Activated naive CD8-positive, alpha-beta T cell treated with anti-CD3 and anti-CD28 coated beads, Interleukin-2, amount 50 U/mL, for 24 hours (primary cell): Measurements from ENCODE around the gene ITIH3.
"Not testable (repeated sequence)": the region's sequence is repeated elsewhere in the genome, so short reads cannot be mapped to it uniquely, and the experiment has no call there.

Experiments used
- ATAC-seq: fragments of 150-1000 bp; cut with Tn5 transposase; one replicate; pipeline ENCODE4 v1.10.0; 2021
- DNase-seq: peaks from one replicate; pipeline ENCODE4 v3.0.0; 2021
- H3K27ac Mint-ChIP-seq: one replicate; pipeline ENCODE4 v1.8.0; 2021; ENCODE audit warnings: mild to moderate bottlenecking, mixed read lengths
- H3K27me3 Mint-ChIP-seq: one replicate; pipeline ENCODE4 v1.8.0; 2021; ENCODE audit warnings: mixed read lengths
- H3K36me3 Mint-ChIP-seq: one replicate; pipeline ENCODE4 v1.8.0; 2021; ENCODE audit warnings: low read depth, mixed read lengths
- H3K4me1 Mint-ChIP-seq: one replicate; pipeline ENCODE4 v1.8.0; 2021; ENCODE audit warnings: mixed read lengths
- H3K4me3 Mint-ChIP-seq: one replicate; pipeline ENCODE4 v1.8.0; 2021; ENCODE audit warnings: mild to moderate bottlenecking, moderate library complexity, mixed read lengths
- H3K9me3 Mint-ChIP-seq: one replicate; pipeline ENCODE4 v1.8.0; 2021; ENCODE audit warnings: mixed read lengths

The ITIH3 gene

DNA sequence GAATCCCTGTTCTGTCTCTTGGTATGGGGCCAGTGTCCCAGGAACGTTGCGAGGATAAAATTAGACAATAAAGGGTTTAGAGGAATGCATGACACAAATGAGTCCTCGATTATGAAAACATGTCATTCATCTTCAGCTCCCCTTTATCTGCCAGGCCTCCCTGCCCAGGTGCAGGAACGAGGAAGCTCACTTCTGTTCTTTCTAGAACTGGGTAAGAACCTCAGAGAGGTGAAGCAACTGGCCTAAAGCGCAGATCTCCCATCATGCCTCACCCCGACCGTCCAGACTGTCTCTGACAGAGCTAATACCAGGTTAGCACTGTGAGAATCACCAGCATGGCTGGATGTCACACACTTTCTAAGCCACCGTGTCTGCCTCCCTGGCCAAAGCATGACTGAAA, 18.7 kb upstream of the ITIH3 start:
- no peak overlapping the region for H3K27ac Mint-ChIP-seq
- H3K4me1 Mint-ChIP-seq, result peaks cover 10% of the 10 kb centered on the region
- no peak overlapping the region for H3K4me3 Mint-ChIP-seq
- ATAC-seq (no peak), DNase-seq (no peak)
- H3K9me3 Mint-ChIP-seq, result no peaks in the 10 kb centered on the region
- no peaks in the 10 kb centered on the region for H3K27me3 Mint-ChIP-seq
- no peaks in the 10 kb centered on the region for H3K36me3 Mint-ChIP-seq

DNA sequence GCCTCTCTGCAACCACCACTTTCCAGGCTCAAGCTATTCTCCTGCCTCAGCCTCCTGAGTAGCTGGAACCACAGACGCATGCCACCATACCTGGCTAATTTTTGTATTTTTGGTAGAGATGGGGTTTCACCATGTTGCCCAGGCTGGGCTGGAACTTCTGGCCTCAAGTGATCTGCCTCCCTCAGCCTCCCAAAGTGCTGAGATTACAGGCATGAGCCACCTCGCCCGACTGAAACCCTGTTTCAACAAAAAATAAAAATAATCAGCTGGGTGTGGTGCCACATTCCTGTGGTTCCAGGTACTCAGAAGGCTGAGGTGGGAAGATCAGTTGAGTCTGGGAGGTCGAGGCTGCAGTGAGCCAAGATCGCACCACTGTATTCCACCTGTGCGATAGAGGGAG, 18.1 kb upstream of the ITIH3 start:
- H3K36me3 Mint-ChIP-seq, H3K27ac Mint-ChIP-seq, H3K4me3 Mint-ChIP-seq, H3K4me1 Mint-ChIP-seq, H3K9me3 Mint-ChIP-seq, ATAC-seq, DNase-seq, H3K27me3 Mint-ChIP-seq: not testable (repeated sequence)

DNA sequence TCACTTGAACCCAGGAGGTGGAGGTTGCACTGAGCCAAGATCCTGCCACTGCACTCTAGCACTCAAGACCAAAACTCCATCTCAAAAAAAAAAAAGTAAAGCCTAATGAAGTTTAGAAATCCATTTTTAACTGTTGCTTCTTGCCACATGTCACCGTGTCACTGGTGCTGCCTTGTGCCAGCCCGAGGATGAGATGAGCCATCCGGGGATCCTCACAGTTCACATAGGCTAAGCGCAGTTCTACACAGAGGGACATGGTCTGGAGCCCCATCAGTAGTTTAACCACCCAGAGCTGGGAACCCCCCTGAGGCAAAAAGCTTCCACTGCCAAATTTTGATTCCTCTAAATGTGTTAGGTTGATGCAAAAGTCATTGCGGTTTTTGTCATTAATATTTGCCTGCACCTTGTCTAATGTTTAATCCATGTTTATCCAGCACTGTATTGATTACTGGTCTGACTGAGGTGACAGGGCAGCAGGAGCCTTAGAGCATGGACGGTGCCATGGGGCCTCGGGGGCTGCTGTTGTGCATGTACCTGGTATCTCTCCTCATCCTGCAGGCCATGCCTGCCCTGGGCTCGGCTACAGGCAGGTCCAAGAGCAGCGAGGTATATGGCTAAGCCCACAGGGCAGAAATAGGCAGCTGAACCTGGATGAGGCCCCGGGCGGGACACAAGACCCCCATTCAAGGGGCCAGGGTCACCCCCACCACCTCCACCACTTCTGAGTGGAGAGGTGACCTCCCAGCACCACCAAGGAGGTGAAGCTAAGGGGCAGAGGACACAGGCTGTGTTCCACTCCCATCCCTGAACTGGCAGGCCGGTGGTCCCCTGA, 17.3 kb upstream of the ITIH3 start, which contains the start of gene ITIH1:
TSS of gene ITIH1 (plus strand) at position 473 of the 832 bp plus-strand sequence. CDS start at position 490, 17 bp downstream.
- no peak for DNase-seq
- H3K36me3 Mint-ChIP-seq, result no peaks in the 10 kb centered on the region
- ATAC-seq, result no peak
- no peak within 1 kb of the TSS for H3K27ac Mint-ChIP-seq
- H3K4me3 Mint-ChIP-seq, result no peak within 1 kb of the TSS
- no peaks in the 10 kb centered on the region for H3K4me1 Mint-ChIP-seq
- peaks cover 2% of the 10 kb centered on the region for H3K27me3 Mint-ChIP-seq
- H3K9me3 Mint-ChIP-seq, result no peaks in the 10 kb centered on the region

- H3K4me1 Mint-ChIP-seq, result no peaks in the 10 kb centered on the region
- DNase-seq (no peak), ATAC-seq (no peak)
- no peaks in the 10 kb centered on the region for H3K9me3 Mint-ChIP-seq
- peaks cover 2% of the 10 kb centered on the region for H3K27me3 Mint-ChIP-seq
- no peak overlapping the region for H3K27ac Mint-ChIP-seq
- H3K36me3 Mint-ChIP-seq, result no peaks in the 10 kb centered on the region
- H3K4me3 Mint-ChIP-seq, result no peak overlapping the region
Observed at GRCh38 chr3:52777959-52778805, 16.4 kb upstream of the ITIH3 start.

DNA sequence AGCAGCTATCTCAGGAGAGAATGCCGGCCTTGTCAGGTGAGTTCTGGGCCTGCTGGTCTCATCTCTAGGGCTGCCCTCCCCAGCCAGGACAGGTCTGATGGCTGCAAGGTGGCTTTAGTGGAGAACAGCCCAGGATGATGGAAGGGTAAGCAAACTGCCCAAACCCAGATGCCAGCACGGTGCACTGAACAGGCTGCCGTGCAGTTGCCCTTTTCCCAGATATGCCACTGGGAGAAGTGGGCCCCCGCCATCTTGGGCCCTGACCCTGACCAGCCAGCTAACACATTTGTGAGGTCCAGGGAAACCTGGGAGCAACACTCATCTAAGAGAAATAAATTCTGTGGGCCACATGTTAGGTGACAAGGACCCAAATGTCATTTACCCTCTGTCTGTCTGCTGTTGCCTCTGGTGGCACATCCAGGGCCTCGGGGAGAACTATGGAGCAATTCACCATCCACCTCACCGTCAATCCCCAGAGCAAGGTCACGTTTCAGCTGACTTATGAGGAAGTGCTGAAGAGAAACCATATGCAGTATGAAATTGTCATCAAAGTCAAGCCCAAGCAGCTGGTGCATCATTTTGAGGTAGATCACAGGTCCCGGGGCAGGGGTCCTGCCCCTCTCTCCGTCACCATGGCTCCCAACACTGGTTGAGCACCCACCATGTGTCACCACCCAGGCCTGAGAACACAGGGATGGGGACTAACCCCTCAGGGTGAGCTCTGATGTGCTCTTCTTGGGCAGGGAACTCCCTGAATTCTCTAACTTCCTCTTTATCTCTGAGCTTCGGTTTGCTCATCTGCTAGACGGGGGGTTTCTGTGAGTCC, 15.4 kb upstream of the ITIH3 start:
- ATAC-seq, result peak; percentile 55
- no peak for DNase-seq
- H3K27ac Mint-ChIP-seq, result no peak overlapping the region
- no peak overlapping the region for H3K4me3 Mint-ChIP-seq
- H3K36me3 Mint-ChIP-seq, result no peaks in the 10 kb centered on the region
- H3K27me3 Mint-ChIP-seq, result peaks cover 2% of the 10 kb centered on the region
- H3K4me1 Mint-ChIP-seq, result no peaks in the 10 kb centered on the region
- H3K9me3 Mint-ChIP-seq, result no peaks in the 10 kb centered on the region

DNA sequence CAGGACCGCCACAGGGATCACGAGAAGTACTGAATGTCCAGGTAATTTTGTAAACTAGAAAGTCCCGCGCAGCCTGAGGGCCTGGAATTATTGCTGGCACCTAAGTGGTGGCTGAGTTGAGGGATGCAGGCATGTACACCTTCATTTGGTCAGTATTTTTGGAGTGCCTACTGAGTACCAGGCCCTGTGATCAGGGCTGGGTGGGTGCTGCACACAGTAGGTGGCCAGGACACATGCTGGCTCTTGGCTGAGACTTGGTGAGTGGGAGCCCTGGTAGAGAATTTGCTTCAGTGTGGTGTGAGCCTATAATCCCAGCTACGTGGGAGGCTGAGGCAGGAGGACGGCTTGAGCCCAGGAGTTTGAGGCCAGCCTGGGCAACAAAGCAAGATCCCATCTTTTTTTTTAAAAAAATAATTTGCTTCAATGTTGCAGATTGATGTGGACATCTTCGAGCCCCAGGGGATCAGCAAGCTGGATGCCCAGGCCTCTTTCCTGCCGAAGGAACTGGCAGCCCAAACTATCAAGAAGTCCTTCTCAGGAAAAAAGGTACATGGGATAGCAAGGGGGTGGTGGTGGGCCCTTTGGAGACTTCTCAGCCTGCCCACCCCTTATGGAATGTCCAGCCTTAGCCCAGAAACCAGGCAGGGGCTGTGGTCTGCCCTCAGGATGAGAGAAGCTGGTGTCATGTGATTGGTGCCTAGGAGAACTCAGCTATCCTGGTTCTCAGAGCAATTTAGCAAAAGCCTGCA, 14.6 kb upstream of the ITIH3 start:
- no peak overlapping the region for H3K27ac Mint-ChIP-seq
- H3K4me1 Mint-ChIP-seq, result no peaks in the 10 kb centered on the region
- H3K9me3 Mint-ChIP-seq, result no peaks in the 10 kb centered on the region
- H3K36me3 Mint-ChIP-seq, result no peaks in the 10 kb centered on the region
- DNase-seq, result no peak
- H3K4me3 Mint-ChIP-seq, result no peak overlapping the region
- ATAC-seq, result no peak
- H3K27me3 Mint-ChIP-seq, result peaks cover 2% of the 10 kb centered on the region

- Mint-ChIP-seq H3K36me3 (no peaks in the 10 kb centered on the region), H3K27ac (no peak overlapping the region), H3K9me3 (no peaks in the 10 kb centered on the region), H3K4me1 (no peaks in the 10 kb centered on the region), H3K4me3 (no peak overlapping the region), H3K27me3 (peaks cover 2% of the 10 kb centered on the region)
- DNase-seq (no peak), ATAC-seq (no peak)
Observed at GRCh38 chr3:52781741-52782140, 12.9 kb upstream of the ITIH3 start.

DNA sequence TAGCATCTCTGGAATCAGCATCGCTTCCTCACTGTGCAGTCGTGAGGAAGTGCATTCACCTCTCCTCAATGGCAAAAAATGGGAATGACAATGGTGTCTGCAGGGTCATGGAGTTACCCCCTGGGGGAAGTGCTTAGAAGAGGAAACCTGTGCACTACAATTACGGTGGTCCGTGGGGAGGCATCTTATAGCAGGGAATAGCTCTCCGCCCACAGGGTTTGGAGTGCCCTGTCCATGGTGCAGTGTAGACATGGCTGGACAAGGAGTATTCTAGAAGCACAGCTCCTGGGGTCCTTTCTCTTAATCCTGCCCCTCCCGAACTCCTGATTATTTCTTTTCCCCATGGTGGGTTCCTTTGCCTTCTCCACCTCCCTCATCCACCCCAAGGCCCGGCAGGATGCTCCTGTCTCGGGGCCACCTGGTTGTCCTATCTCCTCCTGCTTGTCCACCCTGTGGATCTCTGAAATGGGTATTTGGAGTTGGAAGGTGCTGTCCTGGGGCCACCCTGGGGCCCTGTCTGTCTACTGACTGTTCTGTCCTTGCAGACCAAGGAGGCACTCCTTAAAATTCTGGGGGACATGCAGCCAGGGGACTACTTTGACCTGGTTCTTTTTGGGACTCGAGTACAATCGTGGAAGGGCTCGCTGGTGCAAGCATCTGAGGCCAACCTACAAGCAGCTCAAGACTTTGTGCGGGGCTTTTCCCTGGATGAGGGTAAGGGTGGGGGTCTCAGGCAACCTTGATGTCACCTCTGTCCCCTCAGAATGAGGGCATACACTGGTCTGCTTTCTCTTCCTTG, 12.0 kb upstream of the ITIH3 start:
- H3K27me3 Mint-ChIP-seq, result peaks cover 2% of the 10 kb centered on the region
- no peaks in the 10 kb centered on the region for H3K9me3 Mint-ChIP-seq
- no peaks in the 10 kb centered on the region for H3K4me1 Mint-ChIP-seq
- no peak for DNase-seq
- H3K4me3 Mint-ChIP-seq, result no peak overlapping the region
- ATAC-seq, result no peak
- no peak overlapping the region for H3K27ac Mint-ChIP-seq
- H3K36me3 Mint-ChIP-seq, result no peaks in the 10 kb centered on the region

DNA sequence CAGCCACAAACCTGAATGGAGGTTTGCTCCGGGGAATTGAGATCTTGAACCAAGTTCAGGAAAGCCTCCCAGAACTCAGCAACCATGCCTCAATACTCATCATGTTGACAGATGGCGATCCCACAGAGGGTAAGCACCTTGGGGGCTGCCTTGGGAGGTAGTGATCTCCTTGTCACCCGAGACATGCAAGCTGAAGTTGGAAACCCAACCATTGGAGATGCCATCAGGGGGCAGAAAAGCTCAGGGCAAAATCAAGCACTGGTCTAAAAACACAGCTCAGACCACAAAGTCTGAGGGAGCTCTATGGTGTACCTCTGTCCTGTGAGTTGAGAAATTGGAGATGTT, 11.4 kb upstream of the ITIH3 start:
- H3K36me3 Mint-ChIP-seq, result no peaks in the 10 kb centered on the region
- no peaks in the 10 kb centered on the region for H3K9me3 Mint-ChIP-seq
- peaks cover 2% of the 10 kb centered on the region for H3K27me3 Mint-ChIP-seq
- no peaks in the 10 kb centered on the region for H3K4me1 Mint-ChIP-seq
- no peak for DNase-seq
- no peak overlapping the region for H3K4me3 Mint-ChIP-seq
- ATAC-seq, result no peak
- no peak overlapping the region for H3K27ac Mint-ChIP-seq

- no peaks in the 10 kb centered on the region for H3K9me3 Mint-ChIP-seq
- no peak overlapping the region for H3K4me3 Mint-ChIP-seq
- no peak overlapping the region for H3K27ac Mint-ChIP-seq
- H3K27me3 Mint-ChIP-seq, result peaks cover 2% of the 10 kb centered on the region
- no peaks in the 10 kb centered on the region for H3K4me1 Mint-ChIP-seq
- no peaks in the 10 kb centered on the region for H3K36me3 Mint-ChIP-seq
- ATAC-seq (no peak), DNase-seq (no peak)
Observed at GRCh38 chr3:52784021-52784621, 10.5 kb upstream of the ITIH3 start.

DNA sequence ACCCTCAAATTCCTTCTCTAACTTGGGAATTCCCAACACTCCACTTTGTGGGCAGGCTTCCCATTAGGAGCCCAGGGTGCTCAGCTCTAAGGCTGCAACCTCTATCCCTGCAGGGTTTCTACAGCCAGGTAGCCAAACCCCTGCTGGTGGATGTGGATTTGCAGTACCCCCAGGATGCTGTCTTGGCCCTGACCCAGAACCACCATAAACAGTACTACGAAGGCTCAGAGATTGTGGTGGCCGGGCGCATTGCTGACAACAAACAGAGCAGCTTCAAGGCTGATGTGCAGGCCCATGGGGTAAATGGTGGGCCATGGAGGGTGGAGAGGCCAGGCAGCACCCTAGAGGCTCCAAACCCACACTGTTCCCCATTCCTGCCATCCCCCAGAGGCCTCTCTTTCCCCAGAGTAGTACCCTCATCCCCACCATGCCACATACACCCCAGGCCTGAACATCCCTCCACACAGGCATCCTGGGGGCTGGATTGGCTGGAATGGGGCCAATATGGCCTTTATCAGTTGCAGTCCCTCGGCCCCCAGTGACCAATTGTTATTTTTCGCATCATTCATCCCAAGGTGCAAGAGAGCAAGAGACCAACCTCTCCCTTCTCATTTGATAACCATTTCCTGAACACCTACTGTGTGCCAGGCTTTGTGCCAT, 9.5 kb upstream of the ITIH3 start:
- DNase-seq, result no peak
- Mint-ChIP-seq H3K4me3 (no peak overlapping the region), H3K4me1 (no peaks in the 10 kb centered on the region), H3K9me3 (no peaks in the 10 kb centered on the region), H3K36me3 (no peaks in the 10 kb centered on the region), H3K27ac (no peak overlapping the region), H3K27me3 (peaks cover 2% of the 10 kb centered on the region)
- no peak for ATAC-seq

DNA sequence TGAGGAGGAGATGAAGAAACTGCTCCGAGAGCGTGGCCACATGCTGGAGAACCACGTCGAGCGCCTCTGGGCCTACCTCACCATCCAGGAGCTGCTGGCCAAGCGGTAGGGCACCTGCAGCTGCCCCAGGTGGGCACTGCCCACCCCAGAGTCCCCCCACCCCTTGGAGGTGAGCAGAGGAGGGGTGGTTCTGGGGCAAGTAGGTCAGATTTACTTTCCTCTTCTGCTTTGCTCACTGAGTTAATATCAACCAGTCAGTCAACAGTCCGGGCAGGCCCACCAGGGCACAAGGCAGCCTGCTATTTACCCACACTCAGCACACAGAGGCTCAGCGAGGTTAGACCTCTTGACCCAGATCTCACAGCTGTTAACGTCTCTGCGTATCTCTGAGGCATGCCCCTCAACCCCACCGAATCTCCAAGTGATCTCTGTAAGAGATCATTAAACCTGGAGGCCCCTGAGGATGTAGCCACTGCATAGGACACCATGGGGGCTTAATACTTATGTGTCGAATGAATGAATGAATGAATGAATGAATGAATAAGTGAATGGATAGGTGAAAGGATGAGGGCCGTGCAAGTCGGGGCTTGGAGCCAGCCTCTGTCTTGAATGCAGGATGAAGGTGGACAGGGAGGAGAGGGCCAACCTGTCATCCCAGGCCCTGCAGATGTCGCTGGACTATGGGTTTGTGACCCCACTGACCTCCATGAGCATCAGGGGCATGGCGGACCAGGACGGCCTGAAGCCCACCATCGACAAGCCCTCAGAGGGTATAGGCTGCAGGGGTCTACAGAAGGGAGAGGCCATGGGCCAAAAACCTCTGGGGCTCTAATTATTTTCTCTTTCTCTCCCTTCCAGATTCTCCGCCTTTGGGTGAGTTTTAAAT, 8.0 kb upstream of the ITIH3 start:
- Mint-ChIP-seq H3K4me3 (no peak overlapping the region), H3K36me3 (no peaks in the 10 kb centered on the region), H3K4me1 (no peaks in the 10 kb centered on the region), H3K9me3 (no peaks in the 10 kb centered on the region), H3K27me3 (peaks cover 2% of the 10 kb centered on the region), H3K27ac (no peak overlapping the region)
- DNase-seq (no peak), ATAC-seq (no peak)
